AG04450 (cell line): ENCODE data around the gene KRT86. TPM values are rescaled to one million over a fixed set of nuclear protein-coding genes. Genes with fewer than 3 reads are reported as not detected.

Experiments used
- CTCF ChIA-PET: fragments of 300-600, 350-600 bp; formaldehyde crosslinking; extraction: SDS; loops from one replicate; lab custom pipeline; 2022; ENCODE audit warnings: antibody characterized with exemption, inconsistent platforms; lab: Charles Lee
- POLR2A ChIA-PET: fragments of 350-600 bp; formaldehyde crosslinking; extraction: SDS; loops from one replicate; lab custom pipeline; 2021; ENCODE audit warnings: antibody characterized with exemption, inconsistent platforms; lab: Yijun Ruan, JAX
- DNase-seq: peaks from one replicate; pipeline ENCODE4 v3.0.0-alpha.2; 2011; ENCODE audit warnings: low read depth, low spot score
- H3K27ac ChIP-seq: one replicate; pipeline ENCODE4 v1.5.1; 2012; ENCODE audit warnings: low read depth, low read length, control low read depth
- H3K27me3 ChIP-seq: one replicate; pipeline ENCODE4 v1.6.0; 2012; ENCODE audit warnings: low read length; ENCODE audit not compliant: control insufficient read depth, insufficient read depth
- H3K4me3 ChIP-seq: 2 replicates; pipeline ENCODE4 v1.5.1; 2011; ENCODE audit warnings: mild to moderate bottlenecking, low read depth, low read length, control low read depth
- H3K9me3 ChIP-seq: 2 replicates; pipeline ENCODE4 v1.5.1; 2012; ENCODE audit warnings: low read length; ENCODE audit not compliant: control insufficient read depth, insufficient read depth
- polyA plus RNA-seq: library from polyadenylated mRNA; depleted of rRNA; stranded (reverse); fragments of >200 nt; gene quantifications from 2 replicates; pipeline ENCODE4 v1.2.3, GENCODE V29; 2011
- TF ChIP-seq, protein P1 (sequence below): IDR thresholded peaks from 2 replicates; pipeline ENCODE4 v1.5.1; 2011; ENCODE audit warnings: low read depth, low read length, control low read depth, inconsistent platforms

The KRT86 gene
- polyA plus RNA-seq, 1 experiment, result 0.04 TPM

DNA sequence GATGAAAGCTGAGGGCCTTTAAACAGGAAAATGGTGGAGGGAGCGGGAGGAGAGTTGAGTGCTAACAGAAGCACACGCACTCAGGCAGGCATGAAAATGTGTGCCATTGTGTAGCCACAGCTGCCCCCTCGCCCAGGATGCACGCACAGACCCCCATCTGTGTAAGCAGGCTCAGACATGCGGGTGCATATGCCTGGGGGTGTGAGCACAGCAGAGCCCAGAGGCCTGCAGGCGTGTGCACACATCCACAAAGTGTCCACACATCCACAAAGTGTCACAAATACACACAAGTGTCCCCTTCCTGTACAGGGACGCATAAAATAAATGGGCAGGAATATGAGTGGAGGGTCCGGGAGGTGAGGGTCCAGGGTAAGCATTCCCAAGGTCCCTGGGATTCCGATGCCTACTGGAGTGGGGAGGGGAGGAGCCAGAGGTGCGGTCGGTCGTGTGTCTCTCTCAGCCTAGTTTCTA, 42.2 kb upstream of the KRT86 start:
- no peak for DNase-seq
- CTCF ChIA-PET, result interaction anchor here (1.2 to 1.5 kb wide), 2 partner anchors 46 to 47 kb away, joined by 3 to 6 read pairs; no protein-coding TSS in a partner anchor
- no peaks in the 10 kb centered on the region; the same call in 1 of the 2 replicates for H3K9me3 ChIP-seq
- TF ChIP-seq, protein P1, sequence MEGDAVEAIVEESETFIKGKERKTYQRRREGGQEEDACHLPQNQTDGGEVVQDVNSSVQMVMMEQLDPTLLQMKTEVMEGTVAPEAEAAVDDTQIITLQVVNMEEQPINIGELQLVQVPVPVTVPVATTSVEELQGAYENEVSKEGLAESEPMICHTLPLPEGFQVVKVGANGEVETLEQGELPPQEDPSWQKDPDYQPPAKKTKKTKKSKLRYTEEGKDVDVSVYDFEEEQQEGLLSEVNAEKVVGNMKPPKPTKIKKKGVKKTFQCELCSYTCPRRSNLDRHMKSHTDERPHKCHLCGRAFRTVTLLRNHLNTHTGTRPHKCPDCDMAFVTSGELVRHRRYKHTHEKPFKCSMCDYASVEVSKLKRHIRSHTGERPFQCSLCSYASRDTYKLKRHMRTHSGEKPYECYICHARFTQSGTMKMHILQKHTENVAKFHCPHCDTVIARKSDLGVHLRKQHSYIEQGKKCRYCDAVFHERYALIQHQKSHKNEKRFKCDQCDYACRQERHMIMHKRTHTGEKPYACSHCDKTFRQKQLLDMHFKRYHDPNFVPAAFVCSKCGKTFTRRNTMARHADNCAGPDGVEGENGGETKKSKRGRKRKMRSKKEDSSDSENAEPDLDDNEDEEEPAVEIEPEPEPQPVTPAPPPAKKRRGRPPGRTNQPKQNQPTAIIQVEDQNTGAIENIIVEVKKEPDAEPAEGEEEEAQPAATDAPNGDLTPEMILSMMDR, result no peak
- H3K4me3 ChIP-seq, result no peak overlapping the region
- no peak overlapping the region for H3K27ac ChIP-seq
- POLR2A ChIA-PET, result no interaction called here
- H3K27me3 ChIP-seq, result no peaks in the 10 kb centered on the region

DNA sequence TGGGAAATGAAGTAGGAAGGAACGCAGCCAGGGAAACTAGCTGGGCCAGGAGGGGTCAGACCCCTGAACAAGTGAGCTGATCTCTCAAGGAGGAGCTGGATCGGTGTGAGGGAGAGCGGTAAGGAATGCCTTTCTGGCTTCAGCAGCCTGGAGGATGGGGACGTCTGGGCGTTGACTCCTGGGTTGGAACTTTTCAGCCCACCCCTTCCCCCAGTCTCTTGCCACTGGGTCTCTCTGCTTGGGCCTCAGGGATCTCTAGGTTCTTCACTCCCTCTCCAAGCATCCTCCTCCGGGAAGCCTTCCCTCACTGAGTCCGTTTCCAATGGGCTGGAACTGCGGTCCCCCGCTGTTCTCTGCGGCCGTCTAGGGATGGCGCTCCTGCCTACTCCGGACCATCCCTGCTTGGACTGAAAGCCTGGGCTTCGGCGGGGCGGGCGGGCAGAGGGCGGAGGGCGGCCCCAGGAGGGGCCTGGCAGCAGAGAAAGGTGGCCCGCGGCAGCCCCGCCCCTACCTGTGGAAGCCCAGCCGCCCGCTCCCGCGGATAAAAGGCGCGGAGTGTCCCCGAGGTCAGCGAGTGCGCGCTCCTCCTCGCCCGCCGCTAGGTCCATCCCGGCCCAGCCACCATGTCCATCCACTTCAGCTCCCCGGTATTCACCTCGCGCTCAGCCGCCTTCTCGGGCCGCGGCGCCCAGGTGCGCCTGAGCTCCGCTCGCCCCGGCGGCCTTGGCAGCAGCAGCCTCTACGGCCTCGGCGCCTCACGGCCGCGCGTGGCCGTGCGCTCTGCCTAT, 41.6 kb upstream of the KRT86 start, which contains the start of gene KRT7:
TSS of gene KRT7 (plus strand) at position 570 of the 788 bp plus-strand sequence. CDS start at position 624, 54 bp downstream.
- Histone ChIP-seq H3K27me3 (no peaks in the 10 kb centered on the region), H3K9me3 (no peaks in the 10 kb centered on the region; the same call in 1 of the 2 replicates), H3K4me3 (no peak within 1 kb of the TSS), H3K27ac (no peak within 1 kb of the TSS)
- TF ChIP-seq, protein P1, result no peak
- POLR2A ChIA-PET, result no interaction called here
- no peak for DNase-seq
- CTCF ChIA-PET, result interaction anchor here (1.2 to 1.5 kb wide), 2 partner anchors 46 to 47 kb away, joined by 3 to 6 read pairs; no protein-coding TSS in a partner anchor

DNA sequence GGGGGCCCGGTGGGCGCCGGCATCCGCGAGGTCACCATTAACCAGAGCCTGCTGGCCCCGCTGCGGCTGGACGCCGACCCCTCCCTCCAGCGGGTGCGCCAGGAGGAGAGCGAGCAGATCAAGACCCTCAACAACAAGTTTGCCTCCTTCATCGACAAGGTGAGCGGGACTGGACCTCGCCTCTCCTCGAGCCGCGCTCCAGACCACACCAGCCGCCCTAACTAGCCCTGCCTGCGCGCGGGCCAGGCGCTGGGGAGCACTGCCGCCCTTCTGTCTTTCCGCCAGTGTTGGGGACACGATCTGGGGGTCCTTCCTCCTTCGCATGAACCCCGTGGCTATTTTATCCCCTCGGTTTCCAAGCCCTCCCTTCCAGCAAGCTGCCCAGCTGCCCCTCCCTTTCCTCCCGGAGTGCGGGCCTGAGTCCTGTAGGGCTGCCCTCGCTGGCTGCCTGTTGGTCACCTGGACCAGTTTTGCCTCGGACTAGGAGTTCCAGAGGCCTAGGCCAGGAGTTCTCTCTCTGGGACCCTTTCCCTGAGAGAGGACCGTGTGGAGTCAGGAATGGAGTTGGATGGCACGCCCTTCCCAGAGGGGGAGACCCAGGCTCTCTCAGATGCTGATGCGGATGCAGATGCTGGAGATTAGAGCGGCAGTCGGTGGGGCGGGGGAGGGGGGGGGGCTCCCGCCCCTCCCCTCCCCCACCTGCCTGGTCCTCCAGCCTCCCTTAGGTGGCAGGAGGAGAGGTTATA, 40.8 kb upstream of the KRT86 start:
- no peaks in the 10 kb centered on the region; the same call in 1 of the 2 replicates for H3K9me3 ChIP-seq
- TF ChIP-seq, protein P1, result no peak
- POLR2A ChIA-PET, result no interaction called here
- H3K27me3 ChIP-seq, result no peaks in the 10 kb centered on the region
- DNase-seq, result no peak
- no peak overlapping the region for H3K27ac ChIP-seq
- H3K4me3 ChIP-seq, result no peak overlapping the region
- CTCF ChIA-PET, result no interaction called here

GRCh38 chr12:52234223-52234810, 40.1 kb upstream of the KRT86 start:
- no peaks in the 10 kb centered on the region; the same call in 1 of the 2 replicates for H3K9me3 ChIP-seq
- no peak for DNase-seq
- no peaks in the 10 kb centered on the region for H3K27me3 ChIP-seq
- ChIA-PET POLR2A (no interaction called here), CTCF (no interaction called here)
- no peak overlapping the region for H3K4me3 ChIP-seq
- H3K27ac ChIP-seq, result no peak overlapping the region
- TF ChIP-seq, protein P1, result no peak
